ENCODE results near the gene ANKRD55. TPM values are rescaled to one million over a fixed set of nuclear protein-coding genes. Genes with fewer than 3 reads are reported as not detected.

The ANKRD55 gene
- total RNA-seq, 1 experiment from 2014 or later = 0.27 TPM

GRCh38 chr5:56255502-56255901 is 22.4 kb upstream of the ANKRD55 start:
- no peaks in the 10 kb centered on the region for H3K36me3 Mint-ChIP-seq (ENCODE audit: insufficient read depth, unreplicated experiment)
- Histone ChIP-seq H3K4me1 (peaks cover 4% of the 10 kb centered on the region; the same call in 1 of the 2 replicates), H3K9me3 (no peaks in the 10 kb centered on the region; the same call in 1 of the 2 replicates), H3K36me3 (ENCODE audit: control insufficient read depth, insufficient read depth, low read length) (no peaks in the 10 kb centered on the region), H3K27me3 (replicated peaks; ENCODE audit: control insufficient read depth, insufficient read depth, low read length) (no peaks in the 10 kb centered on the region), H3K4me3 (ENCODE audit: low read depth, low read length) (no peak overlapping the region)
- H3K9me3 Mint-ChIP-seq (ENCODE audit: unreplicated experiment) = no peaks in the 10 kb centered on the region
- H3K27ac Mint-ChIP-seq (ENCODE audit: unreplicated experiment) = no peak overlapping the region
- ChIA-PET CTCF (no interaction called here), POLR2A (no interaction called here)
- no peak for TF ChIP-seq CTCF (IDR thresholded peaks at IDR 0.05; ENCODE audit: insufficient read depth in 1 of 2, low read depth in 1 of 2, low read length in 1 of 2, severe bottlenecking in 1 of 2, unreplicated experiment in 1 of 2)
- no peaks in the 10 kb centered on the region for H3K4me1 Mint-ChIP-seq (ENCODE audit: low read depth, unreplicated experiment)
- DNase-seq = no peak
- intact Hi-C loops (cut with micrococcal nuclease; ENCODE audit: unreplicated experiment) = no loop called here
- BruUV-seq (replicated peaks) = no TSS peak
- no peaks in the 10 kb centered on the region for H3K27me3 Mint-ChIP-seq (ENCODE audit: insufficient read depth, unreplicated experiment)
- no peak overlapping the region for H3K4me3 Mint-ChIP-seq (ENCODE audit: unreplicated experiment)

- ChIA-PET CTCF (no interaction called here), POLR2A (no interaction called here)
- H3K4me3 ChIP-seq (ENCODE audit: low read depth, low read length) = no peak overlapping the region
- H3K27me3 ChIP-seq (replicated peaks; ENCODE audit: control insufficient read depth, insufficient read depth, low read length) = no peaks in the 10 kb centered on the region
- no peaks in the 10 kb centered on the region for H3K36me3 Mint-ChIP-seq (ENCODE audit: insufficient read depth, unreplicated experiment)
- no peak for TF ChIP-seq CTCF (IDR thresholded peaks at IDR 0.05; ENCODE audit: insufficient read depth in 1 of 2, low read depth in 1 of 2, low read length in 1 of 2, severe bottlenecking in 1 of 2, unreplicated experiment in 1 of 2)
- BruUV-seq (replicated peaks) = no TSS peak
- no peaks in the 10 kb centered on the region; the same call in 1 of the 2 replicates for H3K9me3 ChIP-seq
- H3K9me3 Mint-ChIP-seq (ENCODE audit: unreplicated experiment) = no peaks in the 10 kb centered on the region
- peaks cover 4% of the 10 kb centered on the region; the same call in 1 of the 2 replicates for H3K4me1 ChIP-seq
- H3K36me3 ChIP-seq (ENCODE audit: control insufficient read depth, insufficient read depth, low read length) = no peaks in the 10 kb centered on the region
- intact Hi-C loops (cut with micrococcal nuclease; ENCODE audit: unreplicated experiment) = no loop called here
- no peak overlapping the region for H3K4me3 Mint-ChIP-seq (ENCODE audit: unreplicated experiment)
- H3K4me1 Mint-ChIP-seq (ENCODE audit: low read depth, unreplicated experiment) = no peaks in the 10 kb centered on the region
- no peaks in the 10 kb centered on the region for H3K27me3 Mint-ChIP-seq (ENCODE audit: insufficient read depth, unreplicated experiment)
- DNase-seq = no peak
- H3K27ac Mint-ChIP-seq (ENCODE audit: unreplicated experiment) = no peak overlapping the region
Observed at GRCh38 chr5:56253924-56254323, 20.8 kb upstream of the ANKRD55 start.

- intact Hi-C loops (cut with micrococcal nuclease; ENCODE audit: unreplicated experiment) = no loop called here
- H3K4me3 Mint-ChIP-seq (ENCODE audit: unreplicated experiment) = no peak overlapping the region
- BruUV-seq (replicated peaks) = no TSS peak
- no peaks in the 10 kb centered on the region for H3K27me3 Mint-ChIP-seq (ENCODE audit: insufficient read depth, unreplicated experiment)
- H3K36me3 ChIP-seq (ENCODE audit: control insufficient read depth, insufficient read depth, low read length) = no peaks in the 10 kb centered on the region
- H3K36me3 Mint-ChIP-seq (ENCODE audit: insufficient read depth, unreplicated experiment) = no peaks in the 10 kb centered on the region
- H3K9me3 ChIP-seq = no peaks in the 10 kb centered on the region
- ChIA-PET POLR2A (no interaction called here), CTCF (no interaction called here)
- DNase-seq = no peak
- TF ChIP-seq CTCF (IDR thresholded peaks at IDR 0.05; ENCODE audit: insufficient read depth in 1 of 2, low read depth in 1 of 2, low read length in 1 of 2, severe bottlenecking in 1 of 2, unreplicated experiment in 1 of 2) = no peak
- H3K27ac Mint-ChIP-seq (ENCODE audit: unreplicated experiment) = no peak overlapping the region
- no peaks in the 10 kb centered on the region for H3K4me1 Mint-ChIP-seq (ENCODE audit: low read depth, unreplicated experiment)
- no peaks in the 10 kb centered on the region for H3K9me3 Mint-ChIP-seq (ENCODE audit: unreplicated experiment)
- no peak overlapping the region for H3K4me3 ChIP-seq (ENCODE audit: low read depth, low read length)
- H3K27me3 ChIP-seq (replicated peaks; ENCODE audit: control insufficient read depth, insufficient read depth, low read length) = no peaks in the 10 kb centered on the region
- H3K4me1 ChIP-seq = peaks cover 4% of the 10 kb centered on the region; the same call in 1 of the 2 replicates
Observed at GRCh38 chr5:56253126-56253525, 20.0 kb upstream of the ANKRD55 start.

Data from Caco-2 (cell line).